Stomach (tissue), 4 donors: ENCODE results near the gene MRFAP1L1.

Experiments used
- POLR2A ChIP-seq, 4 donors: fragments of 450-650 bp; IDR thresholded peaks; one replicate each; pipeline ENCODE4 v1.6.1; 2016; ENCODE audit warnings: antibody characterized with exemption in 4 of 4, control low read depth in 2 of 4, mild to moderate bottlenecking in 1 of 4, moderate library complexity in 1 of 4
- TF ChIP-seq, protein P1 (sequence below), 7 experiments: fragments of 450-650 bp in 4 of 7; fragments of 200-600 bp in 3 of 7; sonication (generic) in 3 of 7; IDR thresholded peaks; one replicate each; pipeline ENCODE4 v1.5.1; 2016 to 2019; ENCODE audit warnings: antibody characterized with exemption in 7 of 7, control low read depth in 2 of 7, mild to moderate bottlenecking in 1 of 7

DNA sequence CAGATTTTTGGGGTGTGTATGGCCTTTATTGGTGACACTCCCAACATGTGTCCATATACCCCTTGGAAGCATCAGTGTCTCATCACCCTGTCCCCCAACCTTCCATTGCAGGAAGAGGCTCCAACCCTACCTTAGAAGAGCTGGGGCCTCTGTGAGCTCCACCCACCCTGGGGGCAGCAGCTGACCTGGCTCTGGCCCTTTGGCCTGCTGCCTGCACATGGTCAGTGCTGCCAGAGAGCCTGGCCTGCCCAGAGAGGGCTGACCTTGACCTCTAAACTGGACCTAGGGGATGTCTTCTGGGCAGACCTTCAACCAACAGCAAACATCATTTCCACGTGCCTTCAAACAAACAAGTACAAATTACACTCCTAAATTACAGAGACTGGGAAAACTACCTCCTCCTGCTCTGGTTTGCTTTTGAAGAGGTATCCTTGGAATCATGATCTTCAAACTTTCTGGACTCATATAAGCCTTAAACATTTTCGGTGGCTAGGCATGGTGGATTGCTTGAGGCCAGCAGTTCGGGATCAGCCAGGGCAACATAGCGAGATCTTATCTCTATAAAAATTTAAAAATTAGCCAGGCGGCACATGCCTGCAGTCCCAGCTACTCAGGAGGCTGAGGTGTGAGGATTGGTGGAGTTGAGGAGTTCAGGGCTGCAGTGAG is 45.6 kb upstream of the MRFAP1L1 start:
- TF ChIP-seq POLR2A (IDR thresholded peaks at IDR 0.05), result no peak
- TF ChIP-seq, protein P1, sequence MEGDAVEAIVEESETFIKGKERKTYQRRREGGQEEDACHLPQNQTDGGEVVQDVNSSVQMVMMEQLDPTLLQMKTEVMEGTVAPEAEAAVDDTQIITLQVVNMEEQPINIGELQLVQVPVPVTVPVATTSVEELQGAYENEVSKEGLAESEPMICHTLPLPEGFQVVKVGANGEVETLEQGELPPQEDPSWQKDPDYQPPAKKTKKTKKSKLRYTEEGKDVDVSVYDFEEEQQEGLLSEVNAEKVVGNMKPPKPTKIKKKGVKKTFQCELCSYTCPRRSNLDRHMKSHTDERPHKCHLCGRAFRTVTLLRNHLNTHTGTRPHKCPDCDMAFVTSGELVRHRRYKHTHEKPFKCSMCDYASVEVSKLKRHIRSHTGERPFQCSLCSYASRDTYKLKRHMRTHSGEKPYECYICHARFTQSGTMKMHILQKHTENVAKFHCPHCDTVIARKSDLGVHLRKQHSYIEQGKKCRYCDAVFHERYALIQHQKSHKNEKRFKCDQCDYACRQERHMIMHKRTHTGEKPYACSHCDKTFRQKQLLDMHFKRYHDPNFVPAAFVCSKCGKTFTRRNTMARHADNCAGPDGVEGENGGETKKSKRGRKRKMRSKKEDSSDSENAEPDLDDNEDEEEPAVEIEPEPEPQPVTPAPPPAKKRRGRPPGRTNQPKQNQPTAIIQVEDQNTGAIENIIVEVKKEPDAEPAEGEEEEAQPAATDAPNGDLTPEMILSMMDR (IDR thresholded peaks at IDR 0.05), result no peak
